Stimulated activated CD8-positive, alpha-beta memory T cell treated with anti-CD3 and anti-CD28 coated beads, Interleukin-12 subunit alpha, Interleukin-12 subunit beta, amount 100 ng/mL, for 24 hours (primary cell): ENCODE results near the gene MKRN3.
"Not testable (repeated sequence)": the region's sequence is repeated elsewhere in the genome, so short reads cannot be mapped to it uniquely, and the experiment has no call there.

Experiments
- DNase-seq: peaks from one replicate; pipeline ENCODE4 v3.0.0-alpha.2; 2020; ENCODE audit errors: extremely low read depth

The MKRN3 gene

GRCh38 chr15:23588268-23588667, 22.8 kb downstream of the MKRN3 start:
- no peak for DNase-seq

- DNase-seq, result no peak
Observed at GRCh38 chr15:23589012-23589411, 23.5 kb downstream of the MKRN3 start.

- DNase-seq, result no peak
Observed at GRCh38 chr15:23594252-23594770, 28.8 kb downstream of the MKRN3 start.

GRCh38 chr15:23595368-23595767, 29.9 kb downstream of the MKRN3 start:
- no peak for DNase-seq

- DNase-seq, result no peak
Observed at GRCh38 chr15:23596736-23597135, 31.3 kb downstream of the MKRN3 start.

GRCh38 chr15:23597278-23597677, 31.8 kb downstream of the MKRN3 start:
- DNase-seq, result not testable (repeated sequence)

- no peak for DNase-seq
Observed at GRCh38 chr15:23599053-23599452, 33.6 kb downstream of the MKRN3 start.

GRCh38 chr15:23602124-23602523, 36.6 kb downstream of the MKRN3 start:
- no peak for DNase-seq

- DNase-seq, result no peak
Observed at GRCh38 chr15:23606226-23606625, 40.8 kb downstream of the MKRN3 start.

GRCh38 chr15:23616536-23616935, 51.1 kb downstream of the MKRN3 start:
- no peak for DNase-seq
